GM13976 (cell line): ENCODE data around the gene CCDC142.

ENCODE experiments used
- DNase-seq: peaks from one replicate; pipeline ENCODE4 v3.0.0; 2012; ENCODE audit warnings: low spot score
- in situ Hi-C: fragments of 300-500 bp; cut with MboI; formaldehyde crosslinking; loops from one replicate; pipeline ENCODE4 v1.12.0; 2022; ENCODE audit warnings: low sequenced_read_pairs, mixed read lengths, inconsistent platforms; ENCODE audit not compliant: unreplicated experiment
- TF ChIP-seq, protein P1 (sequence below): IDR thresholded peaks from 2 replicates; pipeline ENCODE4 v1.5.1; 2012; ENCODE audit warnings: borderline replicate concordance, mild to moderate bottlenecking; ENCODE audit not compliant: insufficient read depth; ENCODE audit errors: extremely low read depth, missing control alignments, control extremely low read depth

The CCDC142 gene

DNA sequence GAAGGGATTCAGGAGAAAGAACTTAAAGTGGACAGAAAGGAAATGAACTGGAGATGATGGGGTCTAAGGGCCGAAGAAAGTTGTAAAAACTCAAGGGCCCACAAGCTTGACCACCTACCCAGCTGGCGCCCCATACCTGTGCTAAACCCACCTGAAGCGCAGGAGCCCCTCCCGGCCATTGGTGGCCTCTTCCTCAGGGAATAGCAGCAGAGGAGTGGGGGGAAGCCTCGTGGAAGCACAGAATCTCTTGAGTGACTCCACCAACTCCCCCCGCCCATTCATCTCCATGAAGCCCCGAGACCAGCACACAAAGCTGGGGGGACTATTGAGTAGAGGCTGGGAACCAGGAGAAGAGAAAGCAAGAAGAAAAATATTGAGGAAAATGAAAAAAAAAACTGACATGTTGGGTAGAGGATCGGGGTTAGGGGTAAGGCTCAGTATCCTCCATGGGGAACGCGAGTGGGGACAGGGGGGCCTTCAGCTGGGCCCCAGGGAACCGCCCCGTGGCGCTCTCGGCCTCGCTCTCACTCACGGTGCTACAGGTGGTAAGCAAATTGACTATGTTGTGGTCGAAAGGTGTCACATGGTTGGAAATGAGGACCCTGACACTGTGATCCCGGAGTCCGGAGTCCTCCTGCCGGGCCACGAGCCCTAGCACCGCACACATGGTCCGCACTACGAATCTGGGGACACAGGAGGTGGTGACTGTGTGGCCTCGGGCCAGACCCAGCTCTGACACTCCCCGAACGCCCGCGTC, 46.0 kb upstream of the CCDC142 start:
- in situ Hi-C loops = no loop called here
- DNase-seq = no peak
- TF ChIP-seq, protein P1, sequence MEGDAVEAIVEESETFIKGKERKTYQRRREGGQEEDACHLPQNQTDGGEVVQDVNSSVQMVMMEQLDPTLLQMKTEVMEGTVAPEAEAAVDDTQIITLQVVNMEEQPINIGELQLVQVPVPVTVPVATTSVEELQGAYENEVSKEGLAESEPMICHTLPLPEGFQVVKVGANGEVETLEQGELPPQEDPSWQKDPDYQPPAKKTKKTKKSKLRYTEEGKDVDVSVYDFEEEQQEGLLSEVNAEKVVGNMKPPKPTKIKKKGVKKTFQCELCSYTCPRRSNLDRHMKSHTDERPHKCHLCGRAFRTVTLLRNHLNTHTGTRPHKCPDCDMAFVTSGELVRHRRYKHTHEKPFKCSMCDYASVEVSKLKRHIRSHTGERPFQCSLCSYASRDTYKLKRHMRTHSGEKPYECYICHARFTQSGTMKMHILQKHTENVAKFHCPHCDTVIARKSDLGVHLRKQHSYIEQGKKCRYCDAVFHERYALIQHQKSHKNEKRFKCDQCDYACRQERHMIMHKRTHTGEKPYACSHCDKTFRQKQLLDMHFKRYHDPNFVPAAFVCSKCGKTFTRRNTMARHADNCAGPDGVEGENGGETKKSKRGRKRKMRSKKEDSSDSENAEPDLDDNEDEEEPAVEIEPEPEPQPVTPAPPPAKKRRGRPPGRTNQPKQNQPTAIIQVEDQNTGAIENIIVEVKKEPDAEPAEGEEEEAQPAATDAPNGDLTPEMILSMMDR = peak; percentile 4

DNA sequence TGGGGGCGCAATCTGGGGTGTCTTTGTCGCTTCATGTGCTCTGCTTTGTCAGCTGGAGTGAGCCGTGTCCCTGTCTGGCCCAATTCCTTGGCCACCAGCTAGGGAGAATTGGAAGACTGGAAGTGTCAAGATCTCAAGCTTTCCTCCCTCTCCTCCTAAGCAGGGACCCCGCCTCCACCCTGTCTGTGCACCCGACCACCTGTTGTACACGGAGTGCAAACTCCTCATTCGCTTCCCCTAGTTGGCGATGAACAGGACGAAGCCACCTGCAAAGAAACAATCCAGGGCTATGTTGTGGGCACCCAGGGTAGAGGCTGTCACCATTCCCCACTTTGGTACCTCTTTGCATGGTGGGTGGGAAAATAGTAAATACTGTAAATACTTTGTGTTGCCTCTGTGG, 44.9 kb upstream of the CCDC142 start:
- in situ Hi-C loops = no loop called here
- no peak for DNase-seq
- TF ChIP-seq, protein P1 = no peak

DNA sequence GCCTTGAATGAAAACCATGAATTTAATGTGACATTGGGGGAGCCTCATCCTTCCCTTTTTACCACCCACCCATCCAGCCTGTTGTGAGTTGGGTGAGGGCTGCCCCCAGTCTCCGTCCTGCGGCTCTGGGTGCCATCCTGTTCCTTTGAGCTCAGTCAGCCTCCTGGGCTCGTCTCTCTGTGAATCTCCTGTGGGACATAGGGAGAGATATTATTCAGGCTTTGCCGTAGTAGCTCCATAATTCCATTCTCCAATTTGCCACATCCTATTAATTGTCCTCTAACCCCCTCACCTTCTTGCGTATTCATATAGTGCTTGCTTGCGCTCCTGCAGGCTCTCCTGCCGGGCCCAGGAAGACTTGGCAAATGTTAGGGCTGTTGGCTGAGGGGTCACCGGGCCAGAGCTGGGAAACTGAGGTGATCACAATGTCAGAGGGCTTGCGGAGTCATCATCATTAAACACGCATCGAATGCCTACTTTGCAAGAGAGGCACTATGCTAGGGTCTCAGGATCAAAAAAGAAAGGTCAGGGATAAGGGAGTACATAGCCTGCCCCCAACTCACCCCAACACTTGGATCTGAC, 43.9 kb upstream of the CCDC142 start:
- no peak for DNase-seq
- TF ChIP-seq, protein P1 = no peak
- in situ Hi-C loops = no loop called here

DNA sequence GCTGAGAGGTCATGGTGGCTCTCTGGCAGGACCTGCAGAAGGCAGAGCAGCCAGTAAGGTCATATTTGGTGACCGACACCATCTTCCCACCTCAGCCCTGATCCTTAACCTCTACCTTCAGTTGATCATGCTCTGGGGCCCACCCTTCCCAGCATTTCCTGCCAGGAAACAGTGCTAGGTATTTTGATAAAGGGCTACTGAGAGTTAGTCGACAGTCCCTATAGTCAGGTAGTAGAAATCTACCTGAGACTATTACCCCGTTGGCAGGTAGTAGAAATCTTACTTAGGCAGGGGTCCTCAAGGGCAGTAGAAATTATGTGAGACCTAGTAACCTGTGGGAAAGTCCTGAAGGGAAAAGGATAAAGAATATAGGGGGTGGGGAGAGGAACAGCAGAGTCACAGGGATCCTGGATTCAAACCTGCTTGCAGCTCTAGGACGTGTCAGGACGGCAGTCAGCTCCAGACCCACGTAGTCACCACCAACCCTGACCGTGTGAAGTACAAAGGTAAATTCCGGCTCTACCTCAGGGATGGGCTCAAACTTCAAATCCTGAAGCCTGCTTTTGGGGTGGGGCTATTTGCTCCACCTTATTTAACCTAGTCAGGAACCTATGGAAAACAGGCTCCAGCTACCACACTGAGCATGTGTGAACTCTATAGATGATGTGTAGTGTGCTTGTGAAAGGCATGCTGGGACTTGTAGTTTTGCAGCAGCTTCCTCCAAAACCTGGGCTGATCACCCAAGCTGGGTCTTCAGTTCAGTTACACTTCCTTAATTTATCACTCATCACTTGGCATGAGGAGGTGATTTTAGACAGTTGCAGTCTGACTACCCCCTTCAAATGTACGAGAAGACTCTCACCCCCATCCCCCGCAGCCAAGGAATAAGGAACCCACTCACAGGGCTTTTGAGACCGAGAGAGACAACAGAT, 43.2 kb upstream of the CCDC142 start, which contains the start of gene DQX1:
TSS of gene DQX1 (minus strand) at position 515 of the 932 bp plus-strand sequence. CDS start at position 13, 502 bp downstream.
- peak; percentile 67 for DNase-seq
- TF ChIP-seq, protein P1 = no peak
- in situ Hi-C loops = no loop called here

DNA sequence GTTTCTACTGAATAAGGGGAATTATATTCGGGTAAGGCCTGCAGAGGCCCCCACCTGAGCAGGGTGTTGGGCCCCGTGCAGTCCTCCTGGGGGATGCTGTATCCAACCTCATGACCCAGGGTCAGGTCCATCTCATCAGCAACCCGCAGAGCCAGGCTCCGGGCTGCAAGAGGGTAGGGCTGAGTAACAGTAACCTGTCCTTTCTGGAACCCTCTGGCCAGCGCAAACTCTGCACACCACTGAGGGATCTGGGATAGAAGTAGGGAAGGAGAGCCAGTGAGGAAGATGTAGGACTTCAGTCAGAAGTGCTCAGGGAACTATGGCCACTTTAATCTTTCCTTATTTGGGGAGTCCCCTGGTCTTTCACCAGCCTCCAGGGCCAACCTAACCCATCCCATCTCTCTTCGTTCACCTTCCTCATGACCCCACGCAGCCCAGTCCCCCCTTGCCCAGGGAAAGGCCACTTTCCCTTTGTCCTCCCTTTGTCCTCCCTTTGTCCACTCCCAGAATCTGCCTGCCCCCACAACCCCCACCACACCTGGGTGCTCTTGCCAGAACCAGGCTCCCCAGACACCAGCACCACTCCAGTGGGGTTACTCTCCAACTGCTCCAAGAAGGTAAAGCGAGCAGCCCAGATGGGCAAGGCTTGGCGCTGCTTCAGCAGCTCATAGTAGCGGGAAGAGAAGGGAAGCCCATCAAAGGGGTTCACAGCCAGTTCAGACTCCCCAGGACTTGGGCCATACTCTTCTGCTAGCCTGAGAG, 42.3 kb upstream of the CCDC142 start:
- in situ Hi-C loops = no loop called here
- DNase-seq = no peak
- TF ChIP-seq, protein P1 = no peak

DNA sequence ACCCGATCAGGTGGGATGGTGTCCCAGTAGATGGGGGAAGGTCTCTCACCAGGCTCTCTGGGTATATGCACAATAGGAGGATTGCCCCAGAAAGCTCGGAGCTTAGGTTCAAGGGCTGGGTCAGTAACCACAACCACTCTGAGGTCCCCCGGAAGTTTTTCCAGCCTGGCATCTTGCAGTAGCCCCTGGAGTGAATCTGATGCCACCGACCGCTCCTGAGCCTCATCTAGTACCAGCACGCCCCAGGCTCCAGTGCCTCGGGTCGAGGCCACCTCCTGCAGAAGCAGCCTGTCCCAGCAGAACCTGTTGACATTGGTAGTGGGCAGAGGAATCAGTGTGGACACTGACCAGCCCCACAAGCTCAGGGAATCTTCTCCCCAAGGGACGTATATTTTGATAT, 41.2 kb upstream of the CCDC142 start:
- in situ Hi-C loops = no loop called here
- TF ChIP-seq, protein P1 = no peak
- DNase-seq = no peak
